ENCODE results near the gene GSTM4.

The GSTM4 gene

GRCh38 chr1:109630898-109631512 is 24.9 kb upstream of the GSTM4 start:
- Histone ChIP-seq H3K36me3 (ENCODE audit: insufficient read depth, low read length) (peaks cover 52% of the 10 kb centered on the region), H3K4me1 (ENCODE audit: insufficient read depth, low read length, severe bottlenecking) (no peaks in the 10 kb centered on the region), H3K27ac (ENCODE audit: low read depth, low read length, poor library complexity, severe bottlenecking) (no peak overlapping the region)

GRCh38 chr1:109631513-109632505 is 24.1 kb upstream of the GSTM4 start:
- H3F3A ChIP-seq (ENCODE audit: insufficient read depth, low read length): no peaks in the 10 kb centered on the region
- H3K4me3 ChIP-seq (ENCODE audit: low read depth, low read length, poor library complexity, severe bottlenecking): no peak overlapping the region
- no peak overlapping the region for H3K27ac ChIP-seq (ENCODE audit: low read depth, low read length, poor library complexity, severe bottlenecking)
- no peak overlapping the region for H2AFZ ChIP-seq (ENCODE audit: low read length)
- peaks cover 52% of the 10 kb centered on the region for H3K36me3 ChIP-seq (ENCODE audit: insufficient read depth, low read length)
- H3K4me2 ChIP-seq (ENCODE audit: low read length): no peak overlapping the region
- H3K4me1 ChIP-seq (ENCODE audit: insufficient read depth, low read length, severe bottlenecking): no peaks in the 10 kb centered on the region
- H3K79me2 ChIP-seq (ENCODE audit: insufficient read depth, low read length): no peaks in the 10 kb centered on the region
- H3K9me2 ChIP-seq (ENCODE audit: low read depth, low read length): no peaks in the 10 kb centered on the region
- H3K9ac ChIP-seq (ENCODE audit: low read length): no peak overlapping the region
- no peaks in the 10 kb centered on the region for H4K20me1 ChIP-seq (ENCODE audit: insufficient read depth, low read length)
- no peaks in the 10 kb centered on the region for H3K9me3 ChIP-seq (ENCODE audit: low read length)
- TF ChIP-seq CTCF (IDR thresholded peaks at IDR 0.05; ENCODE audit: low read length) (no peak), EZH2 (IDR thresholded peaks at IDR 0.05; ENCODE audit: borderline replicate concordance, low read length) (no peak)
- H3K27me3 ChIP-seq (ENCODE audit: insufficient read depth, low read length): no peaks in the 10 kb centered on the region

More at GRCh38 chr1:109630898-109631512, 24.9 kb upstream of the GSTM4 start:
- H3K4me3 ChIP-seq (ENCODE audit: low read depth, low read length, poor library complexity, severe bottlenecking): no peak overlapping the region
- H3K27me3 ChIP-seq (ENCODE audit: insufficient read depth, low read length): no peaks in the 10 kb centered on the region
- no peak overlapping the region for H2AFZ ChIP-seq (ENCODE audit: low read length)
- H3K79me2 ChIP-seq (ENCODE audit: insufficient read depth, low read length): no peaks in the 10 kb centered on the region
- H3K9me3 ChIP-seq (ENCODE audit: low read length): no peaks in the 10 kb centered on the region
- no peaks in the 10 kb centered on the region for H3K9me2 ChIP-seq (ENCODE audit: low read depth, low read length)
- H3K9ac ChIP-seq (ENCODE audit: low read length): no peak overlapping the region
- no peak for TF ChIP-seq EZH2 (IDR thresholded peaks at IDR 0.05; ENCODE audit: borderline replicate concordance, low read length)
- no peak for TF ChIP-seq CTCF (IDR thresholded peaks at IDR 0.05; ENCODE audit: low read length)
- no peak overlapping the region for H3K4me2 ChIP-seq (ENCODE audit: low read length)
- no peaks in the 10 kb centered on the region for H3F3A ChIP-seq (ENCODE audit: insufficient read depth, low read length)
- no peaks in the 10 kb centered on the region for H4K20me1 ChIP-seq (ENCODE audit: insufficient read depth, low read length)

GRCh38 chr1:109632671-109633346 is 23.1 kb upstream of the GSTM4 start:
- Histone ChIP-seq H3K4me1 (ENCODE audit: insufficient read depth, low read length, severe bottlenecking) (no peaks in the 10 kb centered on the region), H3K4me3 (ENCODE audit: low read depth, low read length, poor library complexity, severe bottlenecking) (no peak overlapping the region), H3K9me2 (ENCODE audit: low read depth, low read length) (no peaks in the 10 kb centered on the region), H3K27me3 (ENCODE audit: insufficient read depth, low read length) (no peaks in the 10 kb centered on the region), H3K9ac (ENCODE audit: low read length) (no peak overlapping the region), H3K4me2 (ENCODE audit: low read length) (no peak overlapping the region), H3F3A (ENCODE audit: insufficient read depth, low read length) (no peaks in the 10 kb centered on the region), H3K27ac (ENCODE audit: low read depth, low read length, poor library complexity, severe bottlenecking) (no peak overlapping the region), H3K36me3 (ENCODE audit: insufficient read depth, low read length) (peaks cover 43% of the 10 kb centered on the region), H2AFZ (ENCODE audit: low read length) (no peak overlapping the region), H3K79me2 (ENCODE audit: insufficient read depth, low read length) (no peaks in the 10 kb centered on the region), H3K9me3 (ENCODE audit: low read length) (no peaks in the 10 kb centered on the region), H4K20me1 (ENCODE audit: insufficient read depth, low read length) (no peaks in the 10 kb centered on the region)
- TF ChIP-seq CTCF (IDR thresholded peaks at IDR 0.05; ENCODE audit: low read length) (no peak), EZH2 (IDR thresholded peaks at IDR 0.05; ENCODE audit: borderline replicate concordance, low read length) (no peak)
